PC-9 (cell line): ENCODE data around the gene PDZRN4. TPM values are rescaled to one million over a fixed set of nuclear protein-coding genes. Genes with fewer than 3 reads are reported as not detected.

Experiments used
- BruUV-seq: library from RNA; stranded (reverse); fragments of 400-500 nt; replicated peaks from 2 replicates; lab custom pipeline; 2021; lab: Mats Ljungman, UMichigan
- CTCF ChIA-PET: fragments of 300-600 bp; sonication (Branson Sonifier 250); formaldehyde crosslinking; loops from one replicate; lab custom pipeline; 2022; ENCODE audit warnings: antibody characterized with exemption; lab: Charles Lee
- POLR2A ChIA-PET: fragments of 300-600 bp; sonication (Branson Sonifier 250); formaldehyde crosslinking; loops from one replicate; lab custom pipeline; 2022; ENCODE audit warnings: antibody characterized with exemption; ENCODE audit not compliant: unreplicated experiment; lab: Charles Lee
- DNase-seq, 2 experiments: peaks; one replicate each; pipeline versions ENCODE4 v3.0.0 to v3.0.0-alpha.2; 2015 to 2022; ENCODE audit warnings: mixed read lengths in 1 of 2
- H2AFZ ChIP-seq: fragments of 200-600 bp; sonication (generic); 2 replicates; pipeline ENCODE4 v1.8.1; 2017; ENCODE audit warnings: antibody characterized with exemption
- H3F3A ChIP-seq: fragments of 200-600 bp; sonication (generic); 2 replicates; pipeline ENCODE4 v1.8.1; 2017; ENCODE audit warnings: antibody characterized with exemption, mild to moderate bottlenecking, low read depth; ENCODE audit not compliant: insufficient read depth
- H3K27ac ChIP-seq: fragments of 200-600 bp; sonication (generic); 2 replicates; pipeline ENCODE4 v1.6.1; 2016; ENCODE audit warnings: mixed run types
- H3K27me3 ChIP-seq: fragments of 200-600 bp; sonication (generic); 2 replicates; pipeline ENCODE4 v1.6.1; 2016; ENCODE audit warnings: low read depth, mixed run types; ENCODE audit not compliant: insufficient read depth
- H3K36me3 ChIP-seq: fragments of 200-600 bp; sonication (generic); 2 replicates; pipeline ENCODE4 v1.6.1; 2016; ENCODE audit warnings: low read depth, mixed run types
- H3K4me1 ChIP-seq: fragments of 200-600 bp; sonication (generic); replicated peaks from 2 replicates; pipeline ENCODE4 v1.6.1; 2016; ENCODE audit warnings: mixed run types; ENCODE audit not compliant: insufficient read depth
- H3K4me2 ChIP-seq: fragments of 200-600 bp; sonication (generic); 2 replicates; pipeline ENCODE4 v1.6.1; 2017; ENCODE audit warnings: mixed run types
- H3K4me3 ChIP-seq: fragments of 200-600 bp; sonication (generic); 2 replicates; pipeline ENCODE4 v1.6.1; 2016; ENCODE audit warnings: mixed run types
- H3K79me2 ChIP-seq: fragments of 200-600 bp; sonication (generic); 2 replicates; pipeline ENCODE4 v1.6.1; 2017; ENCODE audit warnings: low read depth, mixed run types
- H3K9me2 ChIP-seq: fragments of 200-600 bp; sonication (generic); 2 replicates; pipeline ENCODE4 v1.8.1; 2017; ENCODE audit warnings: mild to moderate bottlenecking; ENCODE audit not compliant: insufficient read depth
- H3K9me3 ChIP-seq: fragments of 200-600 bp; sonication (generic); 2 replicates; pipeline ENCODE4 v1.8.1; 2016; ENCODE audit warnings: low read depth; ENCODE audit not compliant: insufficient read depth
- H4K20me1 ChIP-seq: fragments of 200-600 bp; sonication (generic); 2 replicates; pipeline ENCODE4 v1.8.1; 2017; ENCODE audit not compliant: insufficient read depth
- EZH2 ChIP-seq: fragments of 200-600 bp; sonication (generic); IDR thresholded peaks from 2 replicates; pipeline ENCODE4 v1.8.0; 2017; ENCODE audit warnings: antibody characterized with exemption, low read depth
- intact Hi-C: fragments of 100-400 bp; cut with micrococcal nuclease; formaldehyde crosslinking; loops from one replicate; pipeline ENCODE4 v1.10.0; 2022; ENCODE audit not compliant: unreplicated experiment
- total RNA-seq: library from RNA; stranded (reverse); gene quantifications from 2 replicates; pipeline ENCODE4 v1.2.3, GENCODE V29; 2021
- TF ChIP-seq, protein P1 (sequence below): fragments of 200-600 bp; sonication (generic); conservative IDR thresholded peaks from 2 replicates; pipeline ENCODE4 v1.6.1; 2017; ENCODE audit warnings: mixed run types, antibody characterized with exemption, mild to moderate bottlenecking, moderate library complexity

PDZRN4 gene
- total RNA-seq, 1 experiment from 2014 or later: not detected

DNA sequence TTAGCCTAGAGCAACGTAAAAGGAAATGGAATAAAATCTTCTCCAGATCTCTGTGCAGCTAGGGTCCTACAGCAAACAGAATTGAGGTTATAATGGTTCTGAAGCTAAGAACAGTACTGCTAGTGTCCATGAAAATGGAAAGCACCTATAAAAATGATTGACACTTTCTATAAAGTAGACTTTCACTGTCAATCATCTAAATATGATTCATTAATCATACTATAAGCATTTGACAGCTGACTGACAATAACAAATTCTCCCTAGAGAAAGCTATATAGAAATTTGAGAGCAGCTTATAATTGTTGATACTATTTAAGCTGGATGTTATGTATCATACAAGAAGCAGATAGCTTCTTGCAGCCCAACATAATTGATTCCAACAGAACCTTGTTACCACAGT lies 80.9 kb downstream of the PDZRN4 start:
- no peak for DNase-seq
- intact Hi-C loops: no loop called here
- Histone ChIP-seq H3K4me1 (no peaks in the 10 kb centered on the region), H3K27me3 (no peaks in the 10 kb centered on the region), H3K4me2 (no peak overlapping the region), H3K79me2 (no peaks in the 10 kb centered on the region), H3K9me3 (no peaks in the 10 kb centered on the region), H2AFZ (no peak overlapping the region), H3F3A (no peaks in the 10 kb centered on the region), H3K4me3 (no peak overlapping the region), H3K36me3 (no peaks in the 10 kb centered on the region), H4K20me1 (no peaks in the 10 kb centered on the region), H3K27ac (no peak overlapping the region), H3K9me2 (no peaks in the 10 kb centered on the region)
- CTCF ChIA-PET: no interaction called here
- TF ChIP-seq, protein P1, sequence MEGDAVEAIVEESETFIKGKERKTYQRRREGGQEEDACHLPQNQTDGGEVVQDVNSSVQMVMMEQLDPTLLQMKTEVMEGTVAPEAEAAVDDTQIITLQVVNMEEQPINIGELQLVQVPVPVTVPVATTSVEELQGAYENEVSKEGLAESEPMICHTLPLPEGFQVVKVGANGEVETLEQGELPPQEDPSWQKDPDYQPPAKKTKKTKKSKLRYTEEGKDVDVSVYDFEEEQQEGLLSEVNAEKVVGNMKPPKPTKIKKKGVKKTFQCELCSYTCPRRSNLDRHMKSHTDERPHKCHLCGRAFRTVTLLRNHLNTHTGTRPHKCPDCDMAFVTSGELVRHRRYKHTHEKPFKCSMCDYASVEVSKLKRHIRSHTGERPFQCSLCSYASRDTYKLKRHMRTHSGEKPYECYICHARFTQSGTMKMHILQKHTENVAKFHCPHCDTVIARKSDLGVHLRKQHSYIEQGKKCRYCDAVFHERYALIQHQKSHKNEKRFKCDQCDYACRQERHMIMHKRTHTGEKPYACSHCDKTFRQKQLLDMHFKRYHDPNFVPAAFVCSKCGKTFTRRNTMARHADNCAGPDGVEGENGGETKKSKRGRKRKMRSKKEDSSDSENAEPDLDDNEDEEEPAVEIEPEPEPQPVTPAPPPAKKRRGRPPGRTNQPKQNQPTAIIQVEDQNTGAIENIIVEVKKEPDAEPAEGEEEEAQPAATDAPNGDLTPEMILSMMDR: no peak
- POLR2A ChIA-PET: no interaction called here
- BruUV-seq: no TSS peak

DNA sequence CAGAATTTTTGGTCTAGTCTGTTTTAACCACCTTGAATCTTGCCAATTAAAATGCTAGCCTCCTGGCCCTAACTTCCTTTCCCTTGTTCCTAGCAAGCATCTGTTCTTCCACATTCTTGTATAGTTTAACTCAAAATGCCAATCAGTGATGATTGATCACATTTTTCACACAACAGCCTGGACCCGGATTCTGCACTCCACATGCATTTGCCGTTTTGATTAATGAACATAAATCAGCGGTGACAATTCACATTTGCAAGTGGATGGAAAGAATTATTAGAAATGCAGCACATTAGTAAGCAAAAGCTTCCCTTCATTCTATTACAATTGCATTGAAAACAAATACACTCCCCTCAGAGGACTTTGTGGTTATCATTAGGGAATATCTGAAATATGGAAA lies 83.4 kb downstream of the PDZRN4 start:
- Histone ChIP-seq H3K27ac (no peak overlapping the region), H3K79me2 (no peaks in the 10 kb centered on the region), H3K27me3 (no peaks in the 10 kb centered on the region), H3K4me3 (no peak overlapping the region), H3K36me3 (no peaks in the 10 kb centered on the region), H3K9me2 (no peaks in the 10 kb centered on the region), H3K4me2 (no peak overlapping the region), H2AFZ (no peak overlapping the region), H3K9me3 (no peaks in the 10 kb centered on the region), H3K4me1 (no peaks in the 10 kb centered on the region), H3F3A (no peaks in the 10 kb centered on the region), H4K20me1 (no peaks in the 10 kb centered on the region)
- DNase-seq: no peak
- intact Hi-C loops: loop anchor here (10.0 kb wide), 3 partner anchors 213 to 833 kb away; no protein-coding TSS in a partner anchor
- TF ChIP-seq, protein P1: no peak
- no peak for TF ChIP-seq EZH2
- no TSS peak for BruUV-seq
- POLR2A ChIA-PET: no interaction called here
- CTCF ChIA-PET: no interaction called here

DNA sequence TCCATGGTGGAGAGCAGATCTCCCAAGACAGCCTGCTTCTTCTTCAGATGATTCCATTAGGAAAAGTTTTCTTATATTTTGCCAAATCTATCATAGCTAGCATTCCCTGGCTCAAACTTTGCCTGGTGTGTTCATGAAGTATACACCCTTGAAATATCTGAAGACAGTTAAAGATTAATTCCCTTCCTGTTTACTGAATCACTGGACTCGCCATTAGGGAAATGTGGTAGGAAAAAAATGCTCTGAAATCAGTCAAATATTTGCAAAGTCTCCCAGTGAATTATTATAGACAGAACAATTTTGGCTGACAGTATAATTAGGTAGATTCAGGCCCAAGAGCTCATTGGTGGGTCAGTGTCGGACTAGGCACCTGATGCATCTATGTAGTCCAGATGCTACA lies 86.5 kb downstream of the PDZRN4 start:
- no peaks in the 10 kb centered on the region for H3K36me3 ChIP-seq
- no peak for DNase-seq
- no TSS peak for BruUV-seq
- H3K27ac ChIP-seq: no peak overlapping the region
- no peaks in the 10 kb centered on the region for H3K9me2 ChIP-seq
- TF ChIP-seq EZH2: no peak
- TF ChIP-seq, protein P1: no peak
- CTCF ChIA-PET: interaction anchor here (0.6 kb wide), 1 partner anchor 9 kb away, joined by 3 read pairs; no protein-coding TSS in a partner anchor
- no peak overlapping the region for H2AFZ ChIP-seq
- H3K9me3 ChIP-seq: no peaks in the 10 kb centered on the region
- no peak overlapping the region for H3K4me2 ChIP-seq
- no peaks in the 10 kb centered on the region for H3K79me2 ChIP-seq
- intact Hi-C loops: loop anchor here (5.0 to 10.0 kb wide), 4 partner anchors 210 to 830 kb away; no protein-coding TSS in a partner anchor
- H3K27me3 ChIP-seq: no peaks in the 10 kb centered on the region
- H3K4me1 ChIP-seq: no peaks in the 10 kb centered on the region
- POLR2A ChIA-PET: no interaction called here
- H3K4me3 ChIP-seq: no peak overlapping the region
- H3F3A ChIP-seq: no peaks in the 10 kb centered on the region
- no peaks in the 10 kb centered on the region for H4K20me1 ChIP-seq
